IPS-18c (cell line): ENCODE results near the gene MX1.

Experiments
- H3K4me3 ChIP-seq: 2 replicates; pipeline ENCODE4 v1.7.0; 2013; ENCODE audit warnings: low read depth, mild to moderate bottlenecking, low read length, moderate library complexity; ENCODE audit not compliant: insufficient read depth
- H3K9me3 ChIP-seq: one replicate; pipeline ENCODE4 v1.6.1; 2013; ENCODE audit warnings: mild to moderate bottlenecking, low read length, moderate library complexity; ENCODE audit not compliant: control insufficient read depth, insufficient read depth

MX1 gene

DNA sequence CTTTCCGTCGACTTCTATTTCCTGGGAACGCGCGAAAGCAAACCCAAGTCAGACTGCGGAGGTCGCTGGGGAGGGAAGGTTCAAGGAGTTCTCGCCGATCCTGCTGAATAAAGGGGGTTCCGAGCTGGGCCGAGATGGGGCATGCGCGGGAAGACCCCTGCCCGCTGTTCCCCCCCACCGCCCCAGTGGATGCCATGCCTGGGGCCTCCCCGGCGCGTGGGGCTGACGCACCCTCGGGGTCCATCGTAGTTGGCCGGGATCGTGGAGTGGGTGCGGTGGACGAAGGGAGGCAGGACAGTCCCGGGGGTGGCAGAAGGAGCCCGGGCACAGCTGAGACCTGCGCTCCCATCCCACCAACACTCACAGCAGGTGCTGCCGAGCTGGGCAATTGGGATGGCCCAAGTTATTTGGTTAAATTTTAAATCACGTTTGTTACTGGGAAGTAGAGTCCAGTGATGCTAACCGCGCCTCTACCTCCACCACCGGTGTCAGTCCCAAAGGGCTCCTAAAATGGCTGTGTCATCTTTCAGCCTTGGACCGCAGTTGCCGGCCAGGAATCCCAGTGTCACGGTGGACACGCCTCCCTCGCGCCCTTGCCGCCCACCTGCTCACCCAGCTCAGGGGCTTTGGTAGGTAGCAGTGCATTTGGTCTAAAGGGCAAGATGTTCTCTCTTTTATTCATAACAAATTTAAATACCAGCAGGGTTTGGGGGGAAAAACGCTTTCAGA, 801 bp downstream of the MX1 start:
- peak overlapping the region; percentile 53 for H3K4me3 ChIP-seq
- no peaks in the 10 kb centered on the region for H3K9me3 ChIP-seq

DNA sequence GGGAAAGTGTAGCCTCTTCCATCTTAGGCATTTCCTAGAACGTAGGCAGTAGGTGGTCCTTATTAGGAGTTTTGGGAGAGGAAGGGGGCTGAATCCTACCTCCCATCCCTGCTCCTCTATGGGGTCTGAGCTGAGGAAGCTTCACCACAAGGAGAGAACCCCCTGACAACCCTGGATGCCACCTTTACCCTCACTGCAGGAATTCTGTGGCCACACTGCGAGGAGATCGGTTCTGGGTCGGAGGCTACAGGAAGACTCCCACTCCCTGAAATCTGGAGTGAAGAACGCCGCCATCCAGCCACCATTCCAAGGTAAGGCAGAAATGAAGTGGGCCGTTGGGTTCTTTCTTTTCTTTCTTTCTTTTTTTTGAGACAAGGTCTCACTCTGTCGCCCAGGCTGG, 1.5 kb downstream of the MX1 start:
- no peak overlapping the region for H3K4me3 ChIP-seq

DNA sequence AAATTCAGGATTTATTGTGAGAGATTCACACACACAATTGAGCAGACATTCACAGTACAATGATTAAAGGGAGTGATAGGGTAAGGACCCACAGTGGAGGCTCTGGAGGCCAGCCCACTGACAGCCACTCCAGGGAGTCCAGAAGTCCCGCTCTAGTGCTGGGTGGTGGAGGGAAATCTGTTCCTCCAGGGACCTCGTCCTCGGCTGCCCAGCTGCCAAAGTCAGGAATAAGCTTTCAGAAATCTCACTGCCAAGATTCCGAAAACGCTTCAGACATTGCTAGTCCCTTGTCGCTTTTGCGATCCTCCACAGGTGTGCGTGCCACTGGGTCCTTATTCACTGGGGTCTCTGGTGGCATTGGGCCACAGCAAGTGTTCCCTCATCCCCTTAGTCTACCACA, 2.3 kb downstream of the MX1 start:
- Histone ChIP-seq H3K4me3 (no peak overlapping the region), H3K9me3 (no peaks in the 10 kb centered on the region)

More for the DNA sequence above, 1.5 kb downstream of the MX1 start:
- no peaks in the 10 kb centered on the region for H3K9me3 ChIP-seq

DNA sequence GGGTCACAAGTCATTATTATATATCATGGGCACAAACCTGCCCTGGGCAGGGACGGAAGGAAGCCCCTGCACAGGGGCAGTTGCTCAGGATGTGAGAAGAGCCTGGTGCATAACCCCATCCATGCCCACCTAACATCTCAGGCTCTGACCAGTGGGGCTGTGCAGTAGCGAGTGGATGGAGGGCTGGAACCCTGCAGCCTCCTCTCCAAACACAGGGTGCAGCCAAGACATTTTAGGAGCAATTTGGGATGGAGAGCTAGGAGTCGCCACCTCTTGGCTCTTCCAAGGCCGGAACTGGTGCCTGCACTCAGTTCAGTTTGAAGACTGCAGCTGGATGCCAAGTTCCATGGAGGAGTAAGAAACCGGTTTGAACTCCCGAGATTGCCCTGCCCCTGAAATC, 2.8 kb downstream of the MX1 start:
- H3K4me3 ChIP-seq: no peak overlapping the region
- H3K9me3 ChIP-seq: no peaks in the 10 kb centered on the region

DNA sequence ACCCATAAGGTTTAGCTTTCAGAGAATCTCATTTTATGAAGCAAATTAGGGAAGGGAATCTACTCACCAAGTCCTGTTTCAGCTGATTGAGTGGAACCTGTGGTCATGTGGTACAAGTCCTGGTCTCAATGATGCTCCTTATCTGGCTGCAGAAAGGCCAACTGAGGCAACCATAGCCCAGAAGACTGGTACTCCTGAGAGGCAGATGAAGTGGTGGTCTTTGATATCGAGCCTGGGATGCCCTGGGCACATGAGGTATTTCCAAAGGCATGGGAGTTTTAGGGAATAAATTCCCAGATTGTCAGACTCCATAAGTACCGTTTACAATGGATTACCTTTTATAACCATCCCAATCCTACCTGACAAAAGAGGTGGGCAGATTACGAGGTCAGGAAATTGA, 3.3 kb downstream of the MX1 start:
- H3K4me3 ChIP-seq: no peak overlapping the region
- no peaks in the 10 kb centered on the region for H3K9me3 ChIP-seq

DNA sequence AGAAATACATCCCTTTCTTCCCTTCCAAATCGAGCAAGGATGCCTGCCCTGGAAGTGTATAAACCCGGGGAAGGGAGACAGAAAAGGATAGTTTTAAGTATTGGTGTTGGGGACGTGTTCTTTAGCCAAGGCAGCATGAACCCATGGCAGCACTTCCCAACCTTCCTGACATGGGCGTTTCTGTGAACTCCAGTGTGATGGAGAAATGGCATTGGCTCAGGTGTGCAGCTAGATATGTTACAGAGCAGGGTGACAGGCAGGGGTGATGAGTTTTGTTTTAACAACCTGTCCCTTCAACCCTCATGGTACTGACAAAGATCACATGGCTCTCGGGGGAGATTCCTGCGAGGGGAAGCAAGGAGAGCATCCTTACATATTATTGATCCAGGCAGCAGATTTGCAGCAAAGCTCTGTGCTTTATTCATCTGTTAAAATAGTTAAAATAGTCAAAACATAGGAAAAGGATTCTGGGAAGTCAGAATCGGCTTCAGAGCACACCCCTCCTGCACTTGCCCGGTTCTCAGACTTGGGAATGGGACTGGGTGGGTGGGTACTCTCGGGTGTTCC, 4.0 kb downstream of the MX1 start:
- Histone ChIP-seq H3K4me3 (no peak overlapping the region), H3K9me3 (no peaks in the 10 kb centered on the region)

DNA sequence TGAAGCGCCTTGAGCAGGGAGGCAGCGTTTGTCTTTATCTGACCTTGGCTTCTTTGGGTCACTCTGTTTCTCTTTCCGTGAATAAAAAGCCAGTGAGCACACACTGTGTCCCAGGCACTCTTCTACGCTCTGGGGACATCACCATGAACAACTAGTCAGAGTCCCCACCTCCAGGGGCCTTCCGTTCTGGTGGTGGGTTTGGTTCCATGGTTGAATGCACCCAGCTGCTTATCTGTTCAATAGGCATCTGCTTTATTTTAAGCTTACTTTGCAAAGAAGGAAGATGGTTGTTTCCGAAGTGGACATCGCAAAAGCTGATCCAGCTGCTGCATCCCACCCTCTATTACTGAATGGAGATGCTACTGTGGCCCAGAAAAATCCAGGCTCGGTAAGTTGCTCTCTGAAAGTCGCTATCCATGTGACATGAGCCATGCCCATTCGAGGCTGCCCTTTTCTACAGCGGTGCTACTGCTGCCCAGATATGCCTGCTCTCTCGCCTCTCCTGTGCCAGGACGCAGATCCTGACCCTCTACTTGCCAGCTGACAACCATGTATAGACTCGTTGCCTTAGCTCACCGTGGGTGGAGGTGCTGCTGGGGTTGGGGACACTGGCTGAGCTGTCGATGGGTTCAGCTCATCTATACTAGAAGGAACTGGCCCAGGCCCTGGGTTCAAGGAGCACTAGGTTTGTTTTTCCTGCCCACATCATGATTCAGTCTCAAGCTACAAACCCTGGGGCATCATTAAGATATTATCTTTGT, 5.9 kb downstream of the MX1 start:
- Histone ChIP-seq H3K4me3 (no peak overlapping the region), H3K9me3 (no peaks in the 10 kb centered on the region)

DNA sequence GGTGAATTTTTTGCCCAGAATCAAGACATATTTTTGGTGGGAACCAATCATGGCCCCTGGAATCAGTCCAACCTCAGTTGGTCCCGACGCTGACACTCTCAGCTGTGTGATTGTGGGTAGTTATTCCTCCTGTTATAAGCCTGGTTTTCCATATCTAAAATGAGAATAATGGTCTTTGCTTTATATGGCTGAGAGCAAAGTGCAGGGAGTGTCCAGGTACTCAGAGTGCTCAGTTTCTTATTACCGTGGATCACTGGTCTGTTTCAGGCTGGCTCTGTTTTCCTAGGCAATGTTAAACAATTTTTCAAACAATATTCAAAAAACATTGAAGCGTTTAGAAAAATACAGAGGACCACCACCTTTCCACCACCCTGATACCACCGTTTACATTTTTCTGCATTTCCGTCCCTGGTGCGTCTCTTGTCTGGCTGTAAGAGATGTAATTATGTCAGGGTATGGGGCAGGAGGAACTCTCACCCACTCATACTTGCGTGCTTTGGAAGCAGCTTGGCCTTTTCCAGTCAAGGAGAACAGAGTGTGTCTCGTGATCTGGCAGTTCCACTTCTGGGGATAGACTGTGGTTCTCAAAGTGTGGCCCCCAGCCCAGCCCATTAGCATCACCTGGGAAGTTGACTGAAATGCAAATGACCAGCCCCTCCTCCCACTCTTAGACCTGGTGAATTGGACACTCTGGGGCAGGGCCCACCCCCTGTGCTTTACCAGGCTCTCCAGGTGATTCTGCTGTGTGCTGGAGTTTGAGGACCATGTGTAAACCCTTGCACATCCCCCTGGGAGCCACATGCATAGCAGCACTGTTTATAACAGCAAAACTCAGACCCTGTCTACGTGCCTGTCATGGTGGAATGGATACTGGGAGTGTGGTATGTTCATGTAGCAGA, 6.8 kb downstream of the MX1 start:
- no peaks in the 10 kb centered on the region for H3K9me3 ChIP-seq
- no peak overlapping the region for H3K4me3 ChIP-seq

DNA sequence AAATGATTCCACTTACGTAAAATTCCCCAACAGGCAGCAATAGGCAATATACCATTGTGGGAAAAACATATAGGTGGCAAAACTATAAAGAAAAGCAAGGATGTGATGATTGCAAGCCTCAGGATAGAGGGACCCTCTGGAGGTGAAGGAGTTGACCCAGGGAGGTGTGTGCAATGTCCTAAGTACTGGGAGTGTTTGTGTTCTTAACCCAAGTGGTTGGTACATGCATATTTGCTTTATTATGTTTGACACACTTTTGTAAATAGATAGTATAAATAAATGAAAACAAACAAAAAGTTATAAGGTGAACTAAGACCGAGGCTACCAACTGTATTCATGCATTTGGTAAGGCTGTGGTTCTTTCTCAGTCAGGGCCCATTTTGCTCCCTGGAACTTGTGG, 7.5 kb downstream of the MX1 start:
- Histone ChIP-seq H3K4me3 (no peak overlapping the region), H3K9me3 (no peaks in the 10 kb centered on the region)

DNA sequence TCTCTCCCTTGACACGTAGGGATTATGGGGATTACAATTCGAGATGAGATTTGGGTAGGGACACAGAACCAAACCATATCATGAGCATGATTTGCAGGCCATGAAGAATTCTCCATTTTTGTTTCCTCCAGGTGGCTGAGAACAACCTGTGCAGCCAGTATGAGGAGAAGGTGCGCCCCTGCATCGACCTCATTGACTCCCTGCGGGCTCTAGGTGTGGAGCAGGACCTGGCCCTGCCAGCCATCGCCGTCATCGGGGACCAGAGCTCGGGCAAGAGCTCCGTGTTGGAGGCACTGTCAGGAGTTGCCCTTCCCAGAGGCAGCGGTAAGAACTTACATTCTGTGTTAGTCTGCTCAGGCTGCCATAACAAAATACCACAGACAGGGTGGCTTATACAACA, 9.7 kb downstream of the MX1 start:
- Histone ChIP-seq H3K9me3 (no peaks in the 10 kb centered on the region), H3K4me3 (no peak overlapping the region)

DNA sequence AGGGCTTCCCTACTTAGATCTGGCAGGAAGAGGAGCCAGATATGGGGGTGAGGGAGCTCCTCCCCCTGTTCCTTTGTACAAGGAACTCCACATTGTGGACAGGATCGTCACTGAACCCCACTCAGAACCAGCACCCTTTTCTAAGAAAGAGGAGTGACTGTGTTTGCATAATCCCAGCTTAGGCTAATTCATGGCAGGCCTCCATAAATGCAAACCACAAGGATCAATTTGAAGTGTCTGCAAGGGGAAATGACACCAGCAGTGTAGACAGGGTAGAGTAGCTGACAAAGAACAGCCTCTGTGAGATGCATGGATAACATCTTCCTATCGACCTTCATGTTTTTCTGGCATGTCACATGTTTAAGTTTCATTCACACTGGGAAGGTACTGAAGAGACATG, 11.7 kb downstream of the MX1 start:
- H3K4me3 ChIP-seq: no peak overlapping the region
- no peaks in the 10 kb centered on the region for H3K9me3 ChIP-seq

DNA sequence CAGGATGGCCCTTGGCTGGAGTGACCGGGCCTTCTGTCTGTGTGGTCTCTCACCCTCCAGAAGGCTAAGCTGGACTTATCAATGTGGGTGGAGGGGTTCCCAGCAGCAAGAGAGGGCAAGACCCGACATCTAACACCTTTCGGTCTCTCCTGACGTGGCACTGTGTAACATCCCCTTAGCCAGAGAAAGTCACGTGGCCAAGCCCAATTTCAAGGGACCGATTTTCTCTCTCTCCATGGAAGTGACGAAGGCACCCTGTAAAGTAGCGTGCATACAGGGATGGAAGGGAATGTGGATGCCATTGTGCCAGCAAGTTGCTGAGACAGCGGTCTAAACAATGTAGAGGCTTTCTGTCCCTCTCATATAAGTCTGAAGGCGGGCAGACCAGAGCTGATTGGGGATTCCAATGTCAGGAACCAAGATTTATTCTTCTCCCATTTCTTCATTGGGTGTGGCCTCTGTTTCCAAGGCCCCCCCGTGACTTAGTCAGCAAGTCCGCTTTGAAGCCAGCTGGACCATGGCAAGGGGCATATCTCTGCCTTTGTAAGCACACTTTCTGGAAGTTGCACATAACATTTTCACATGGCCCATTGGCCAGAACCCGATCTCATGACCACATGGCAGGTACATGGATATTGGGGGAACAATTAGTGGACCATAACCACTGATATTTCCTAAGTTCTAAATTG, 12.5 kb downstream of the MX1 start:
- Histone ChIP-seq H3K9me3 (no peaks in the 10 kb centered on the region), H3K4me3 (no peak overlapping the region)

DNA sequence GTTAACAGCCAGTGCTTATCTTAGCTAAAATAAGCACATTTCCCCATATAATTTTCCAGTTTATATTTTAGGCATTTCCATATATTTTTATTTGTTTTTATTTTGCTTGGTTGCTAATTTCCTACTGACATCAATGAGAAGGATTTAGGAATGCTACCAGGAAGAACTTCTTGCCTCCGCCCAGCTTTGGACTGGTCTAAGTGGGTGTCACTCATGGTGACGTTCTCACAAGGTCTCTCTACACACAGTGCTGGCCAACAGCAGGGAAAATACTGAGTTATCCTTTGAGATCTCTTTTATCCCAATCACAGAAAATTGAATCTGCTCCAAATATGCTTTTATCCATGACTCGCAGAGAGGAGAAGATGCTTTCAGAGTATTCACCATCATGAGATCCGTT, 13.2 kb downstream of the MX1 start:
- Histone ChIP-seq H3K4me3 (no peak overlapping the region), H3K9me3 (no peaks in the 10 kb centered on the region)

DNA sequence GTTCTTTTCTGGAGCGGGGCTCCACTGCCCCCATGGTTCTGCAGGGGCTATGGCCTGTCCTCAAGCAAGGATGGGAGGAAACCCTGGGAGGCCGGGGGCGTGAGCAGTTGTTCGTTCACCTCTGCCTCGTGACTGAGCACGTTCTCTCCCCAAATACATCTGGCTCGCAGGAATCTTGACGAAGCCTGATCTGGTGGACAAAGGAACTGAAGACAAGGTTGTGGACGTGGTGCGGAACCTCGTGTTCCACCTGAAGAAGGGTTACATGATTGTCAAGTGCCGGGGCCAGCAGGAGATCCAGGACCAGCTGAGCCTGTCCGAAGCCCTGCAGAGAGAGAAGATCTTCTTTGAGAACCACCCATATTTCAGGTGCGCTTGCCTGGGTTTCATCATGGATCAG, 15.5 kb downstream of the MX1 start:
- H3K4me3 ChIP-seq: no peak overlapping the region
- H3K9me3 ChIP-seq: no peaks in the 10 kb centered on the region

DNA sequence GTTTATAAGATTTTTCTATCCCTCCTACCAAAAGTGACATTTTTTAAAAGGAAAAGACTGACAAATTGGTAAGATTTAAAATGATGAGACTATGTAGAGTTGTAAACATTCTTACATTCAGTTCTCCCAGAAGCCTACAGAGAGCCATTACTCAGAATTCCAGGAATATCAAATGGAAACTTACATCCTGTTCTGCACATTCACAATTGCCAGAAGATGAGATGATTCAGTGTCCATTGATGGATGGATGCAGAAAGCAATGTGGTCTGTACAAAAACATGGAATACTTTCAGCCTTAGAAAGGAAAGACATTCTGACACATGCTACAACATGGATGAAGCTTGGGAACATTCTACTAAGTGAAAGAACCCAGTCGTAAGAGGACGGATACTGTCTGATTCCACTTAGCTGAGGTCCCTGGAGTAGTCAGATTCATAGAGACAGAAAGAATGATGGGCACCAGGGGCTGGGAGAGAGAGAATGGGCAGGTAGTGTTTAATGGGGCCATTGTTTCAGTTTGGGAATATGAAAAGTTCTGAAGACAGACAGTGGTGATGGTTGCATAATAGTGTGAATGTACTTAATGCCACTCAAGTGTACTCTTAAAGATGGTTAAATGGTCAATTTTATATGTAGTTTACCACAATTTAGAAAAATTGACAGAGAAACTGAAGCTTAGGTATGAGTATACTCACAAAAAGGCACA, 16.6 kb downstream of the MX1 start:
- no peaks in the 10 kb centered on the region for H3K9me3 ChIP-seq
- no peak overlapping the region for H3K4me3 ChIP-seq

DNA sequence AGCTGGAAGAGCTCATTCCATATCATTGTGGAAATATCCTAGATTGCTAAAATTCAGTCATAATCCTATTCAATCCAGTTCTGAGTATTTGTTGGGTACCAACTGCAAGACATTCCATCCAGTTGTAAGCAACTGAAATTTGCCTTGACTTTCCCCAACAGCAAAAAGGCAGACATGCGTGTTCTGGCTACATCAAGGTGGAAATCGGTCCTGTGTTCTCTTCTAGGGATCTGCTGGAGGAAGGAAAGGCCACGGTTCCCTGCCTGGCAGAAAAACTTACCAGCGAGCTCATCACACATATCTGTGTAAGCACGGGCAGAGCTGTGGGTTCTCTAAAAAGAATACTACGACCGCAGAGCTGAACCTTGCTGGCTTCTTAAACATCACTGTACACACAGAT, 17.5 kb downstream of the MX1 start:
- no peaks in the 10 kb centered on the region for H3K9me3 ChIP-seq
- H3K4me3 ChIP-seq: no peak overlapping the region
